Measurements from ENCODE around the gene IFNA8.
A peak's percentile ranks its signal among the peaks of the same experiment; 100 is the strongest.
"Not testable (repeated sequence)": the region's sequence is repeated elsewhere in the genome, so short reads cannot be mapped to it uniquely, and the experiment has no call there.

The IFNA8 gene

DNA sequence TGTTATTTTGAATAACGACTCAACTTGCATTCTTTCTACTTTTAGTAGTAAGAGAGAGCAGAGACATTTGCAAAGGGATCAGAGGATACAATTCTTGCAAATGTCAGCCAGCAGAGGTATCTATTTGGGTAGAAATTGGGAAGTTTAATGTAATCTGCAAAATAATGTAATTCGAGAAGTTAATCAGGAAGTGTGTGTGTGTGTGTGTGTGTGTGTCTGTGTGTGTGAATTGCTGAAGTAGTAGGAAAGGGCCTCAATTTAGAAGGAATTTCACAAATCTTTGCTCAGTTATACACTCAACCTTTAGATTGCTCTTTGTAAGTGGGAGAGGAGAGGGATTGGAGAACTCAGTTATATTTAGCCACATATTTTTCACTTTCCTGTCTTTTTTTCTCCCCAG lies 20.3 kb downstream of the IFNA8 start:
- no peak for DNase-seq (ENCODE audit: low read depth)

GRCh38 chr9:21432672-21433425 lies 23.9 kb downstream of the IFNA8 start:
- DNase-seq (ENCODE audit: low read depth), result no peak

DNA sequence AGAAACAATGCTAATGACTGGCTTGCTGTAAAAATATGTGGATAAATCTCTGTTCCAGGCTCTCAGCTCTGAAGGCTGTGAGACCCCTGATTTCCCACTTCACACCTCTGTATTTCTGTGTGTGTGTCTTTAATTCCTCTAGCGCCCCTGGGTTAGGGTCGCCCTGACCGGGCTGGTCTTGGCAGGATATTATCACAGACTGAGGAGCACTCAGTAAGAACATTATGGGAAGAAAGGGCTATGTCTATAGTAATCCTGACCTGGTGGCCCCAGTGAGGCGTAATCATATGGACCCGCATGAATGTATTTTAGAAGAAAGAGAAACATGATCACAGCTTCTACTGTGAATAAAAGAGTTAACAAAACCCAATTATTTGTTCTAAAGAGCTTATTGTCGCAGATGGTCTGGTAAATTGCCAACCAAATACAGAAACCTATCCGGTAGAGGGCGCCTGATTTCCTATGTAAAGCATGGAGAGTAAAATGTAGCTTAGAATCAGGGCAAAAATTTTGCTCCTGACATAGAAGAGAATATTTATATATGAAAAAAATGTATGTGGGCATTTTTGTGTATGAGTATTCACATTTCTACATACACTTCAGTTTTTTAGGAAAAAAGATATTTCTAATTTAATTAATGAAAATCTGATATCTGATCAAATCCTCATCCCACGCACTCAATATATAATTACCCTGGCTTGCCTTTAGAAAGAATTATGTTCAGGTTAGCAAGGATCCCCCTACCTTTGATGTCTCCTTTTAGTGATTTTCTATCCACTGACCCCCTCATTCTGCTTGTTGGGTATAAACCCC lies 25.5 kb downstream of the IFNA8 start:
- DNase-seq (ENCODE audit: low read depth), result peak; percentile 8

GRCh38 chr9:21435015-21435383 lies 26.1 kb downstream of the IFNA8 start:
- not testable (repeated sequence) for DNase-seq (ENCODE audit: low read depth)

- no peak for DNase-seq (ENCODE audit: low read depth)
Observed at GRCh38 chr9:21440139-21440538, 31.2 kb downstream of the IFNA8 start, which contains the start of gene IFNA1. Gene IFNA1 (plus strand): TSS chr9:21440439. CDS start chr9:21440508, 69 bp downstream.

GRCh38 chr9:21443849-21444625 lies 35.1 kb downstream of the IFNA8 start:
- no peak for DNase-seq (ENCODE audit: low read depth)

GRCh38 chr9:21449312-21449711 lies 40.4 kb downstream of the IFNA8 start:
- DNase-seq (ENCODE audit: low read depth), result not testable (repeated sequence)

DNA sequence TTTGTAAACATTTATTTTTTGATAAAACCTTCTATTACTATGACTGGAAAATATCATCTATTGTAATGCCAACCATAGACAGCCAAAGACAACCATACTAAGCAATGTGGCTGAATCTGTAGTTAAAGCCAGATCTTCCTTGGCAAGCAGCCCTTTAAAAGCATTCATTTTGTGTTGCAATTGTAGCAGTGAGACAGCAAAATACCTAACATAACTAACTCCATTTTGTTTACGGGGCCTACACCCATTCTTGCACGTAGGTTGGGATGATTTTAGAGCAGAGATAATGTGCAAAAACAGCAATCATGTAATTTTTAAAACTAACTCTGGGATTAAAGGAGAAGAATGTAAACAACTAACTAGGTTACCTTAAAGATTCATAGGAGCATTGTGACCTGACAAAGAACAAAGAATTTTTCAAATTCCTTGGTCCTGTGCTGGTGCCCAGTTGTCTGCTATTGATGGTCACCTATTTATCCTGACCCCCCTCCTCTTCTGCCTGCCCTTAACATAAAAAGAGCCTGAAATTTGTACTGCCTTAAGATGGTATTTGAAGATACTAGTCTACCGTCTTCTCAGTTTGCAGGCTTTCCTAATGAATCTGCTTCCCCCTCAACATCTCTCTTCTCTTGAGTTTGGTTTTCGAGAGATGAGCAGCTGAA lies 41.9 kb downstream of the IFNA8 start:
- no peak for DNase-seq (ENCODE audit: low read depth)

GRCh38 chr9:21452681-21453080 lies 43.8 kb downstream of the IFNA8 start:
- DNase-seq (ENCODE audit: low read depth), result no peak

GRCh38 chr9:21454149-21454548 lies 45.2 kb downstream of the IFNA8 start:
- no peak for DNase-seq (ENCODE audit: low read depth)

GRCh38 chr9:21455320-21455719 lies 46.4 kb downstream of the IFNA8 start:
- no peak for DNase-seq (ENCODE audit: low read depth)
